Jurkat, Clone E6-1 (cell line): ENCODE results near the gene FOXJ1.

ENCODE experiments used
- DNase-seq: peaks from one replicate; pipeline ENCODE4 v3.0.0-alpha.2; 2011; ENCODE audit warnings: low read depth, low spot score
- H3K4me3 ChIP-seq: 2 replicates; pipeline ENCODE4 v1.5.1; 2011; ENCODE audit warnings: mild to moderate bottlenecking, low read length, control low read depth, moderate library complexity

The FOXJ1 gene

DNA sequence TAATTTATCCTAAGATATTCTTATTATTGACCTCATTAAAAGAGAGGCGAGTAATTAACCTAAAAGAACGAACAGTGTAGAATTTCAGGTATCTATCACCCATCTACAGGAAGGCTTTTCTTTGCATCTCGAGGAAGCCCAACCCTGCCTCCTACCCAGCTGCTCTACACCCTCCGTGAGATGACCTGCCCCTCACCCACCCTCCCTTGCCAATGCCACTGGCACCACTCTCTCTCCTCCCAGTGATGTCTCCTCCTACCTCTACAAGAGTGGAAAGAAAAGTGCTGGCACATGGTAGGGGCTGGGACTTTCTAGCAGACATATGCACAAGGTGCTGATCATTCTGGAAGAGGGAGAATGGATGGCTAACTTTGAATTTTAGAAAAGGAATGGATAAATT lies 22.9 kb upstream of the FOXJ1 start:
- DNase-seq, result no peak
- no peak overlapping the region for H3K4me3 ChIP-seq

DNA sequence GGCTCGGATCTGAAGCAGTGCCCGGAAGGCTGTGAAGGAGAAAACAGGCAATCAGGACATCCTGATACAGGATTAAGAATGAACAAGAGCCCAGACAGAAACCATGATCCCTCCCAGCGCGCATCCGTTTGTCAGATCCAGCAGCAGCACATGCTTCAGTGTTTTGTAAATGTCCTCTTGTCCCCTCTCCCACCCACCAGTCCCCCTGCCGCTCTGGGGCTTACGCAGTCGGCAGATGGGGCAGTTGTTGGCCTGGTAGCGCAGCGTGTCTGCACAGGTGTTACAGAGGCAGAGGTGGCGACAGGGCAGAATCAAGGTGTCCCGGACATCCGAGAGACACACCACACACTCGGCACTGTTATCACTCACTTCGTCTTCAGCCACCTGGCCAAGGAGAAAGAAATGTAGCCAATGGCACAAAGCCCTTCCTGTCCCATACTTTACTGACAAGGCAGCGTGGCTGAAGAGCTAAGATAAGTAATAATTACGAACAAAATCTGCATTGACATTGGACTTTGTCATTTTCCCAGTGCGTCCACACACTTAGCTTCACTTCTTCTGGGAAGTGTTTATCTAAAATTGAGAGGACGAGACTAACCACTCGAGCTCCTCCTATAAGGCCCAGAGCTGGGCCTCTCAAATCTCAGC lies 20.7 kb upstream of the FOXJ1 start:
- no peak for DNase-seq
- no peak overlapping the region for H3K4me3 ChIP-seq

DNA sequence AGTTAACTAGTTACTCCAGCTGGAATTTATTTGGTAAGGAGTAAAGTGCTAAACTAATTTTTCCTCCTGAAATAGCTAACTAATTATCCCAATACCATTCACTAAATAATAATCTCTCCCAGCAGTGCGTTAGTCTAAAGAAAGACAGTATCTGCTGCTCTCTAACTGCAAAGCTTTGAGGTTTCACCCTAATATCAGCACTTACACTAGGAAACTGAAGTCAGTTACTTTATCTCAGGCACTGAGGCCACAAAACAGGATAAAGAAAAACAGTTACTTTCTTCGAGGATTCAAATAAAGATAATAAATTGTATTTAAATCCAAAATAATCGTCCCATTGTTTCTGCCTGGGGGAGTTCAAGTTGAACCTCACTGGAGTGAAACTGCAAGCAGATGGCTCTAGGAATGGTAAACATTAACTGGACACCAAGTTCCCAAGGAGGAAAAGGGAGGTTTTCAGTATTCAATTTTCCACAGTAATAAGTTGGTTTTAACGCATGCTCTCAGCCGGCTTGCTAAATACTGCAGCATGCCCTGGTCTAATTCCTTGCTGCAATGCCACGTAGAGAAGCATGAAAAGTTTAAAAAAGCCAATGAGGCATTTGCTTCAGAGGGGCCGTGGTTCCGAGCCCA lies 20.0 kb upstream of the FOXJ1 start:
- DNase-seq, result no peak
- no peak overlapping the region for H3K4me3 ChIP-seq

DNA sequence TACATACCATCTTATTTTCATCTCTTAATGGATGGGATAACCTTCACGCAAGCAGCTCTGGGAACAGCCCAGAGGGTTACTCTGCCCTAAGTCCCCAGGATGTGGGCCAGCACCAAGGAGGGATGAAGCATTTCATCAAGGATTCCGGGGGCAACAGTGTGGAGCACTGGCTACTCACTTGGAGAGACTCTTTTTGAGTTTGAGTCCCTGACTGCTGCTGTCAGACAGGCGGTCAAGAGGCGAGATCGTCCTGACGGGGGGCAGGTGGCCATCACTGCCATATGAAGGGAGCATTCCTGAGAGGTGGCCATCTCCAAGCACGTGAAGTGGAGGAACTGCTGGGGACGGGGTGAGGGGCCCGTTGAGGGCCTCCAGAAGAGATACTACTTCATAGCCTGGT lies 18.1 kb upstream of the FOXJ1 start:
- H3K4me3 ChIP-seq, result no peak overlapping the region

DNA sequence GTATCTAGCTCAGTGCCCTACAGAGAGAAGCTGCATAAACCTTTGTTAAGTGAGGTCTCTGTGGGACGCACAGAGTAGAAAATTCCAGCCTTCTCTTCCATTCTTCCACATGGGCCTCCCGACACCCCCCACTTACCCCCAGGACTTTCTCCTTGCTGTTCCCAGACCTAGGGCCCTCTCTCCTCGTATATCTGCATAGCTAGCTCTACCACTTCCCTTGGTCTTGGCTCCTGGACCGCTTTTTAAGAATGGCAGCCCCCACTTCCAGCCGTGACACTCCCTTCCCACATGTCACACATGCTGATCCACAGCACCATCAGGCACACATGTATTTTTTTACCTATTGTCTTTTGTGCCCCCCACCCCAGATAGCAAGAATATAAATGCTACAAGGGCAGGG lies 16.7 kb upstream of the FOXJ1 start:
- no peak overlapping the region for H3K4me3 ChIP-seq
- DNase-seq, result no peak

More for the DNA sequence above, 18.1 kb upstream of the FOXJ1 start:
- DNase-seq, result no peak

DNA sequence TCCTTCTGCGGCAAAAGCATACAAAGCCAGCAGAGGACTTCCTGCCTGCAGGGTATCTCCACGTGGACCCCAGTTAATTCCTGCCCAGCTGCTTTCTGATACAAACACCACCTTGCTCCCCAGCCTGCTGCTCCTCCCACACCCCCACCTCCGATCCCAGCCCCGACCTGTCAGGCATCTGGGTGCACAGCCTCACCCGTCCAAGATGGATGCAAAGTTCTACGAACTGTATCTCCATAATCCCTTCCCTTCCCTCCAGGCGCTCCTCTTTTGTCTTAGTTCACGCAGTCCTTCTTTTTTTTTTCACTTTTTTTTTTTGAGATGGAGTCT lies 15.6 kb upstream of the FOXJ1 start:
- H3K4me3 ChIP-seq, result no peak overlapping the region
- no peak for DNase-seq

DNA sequence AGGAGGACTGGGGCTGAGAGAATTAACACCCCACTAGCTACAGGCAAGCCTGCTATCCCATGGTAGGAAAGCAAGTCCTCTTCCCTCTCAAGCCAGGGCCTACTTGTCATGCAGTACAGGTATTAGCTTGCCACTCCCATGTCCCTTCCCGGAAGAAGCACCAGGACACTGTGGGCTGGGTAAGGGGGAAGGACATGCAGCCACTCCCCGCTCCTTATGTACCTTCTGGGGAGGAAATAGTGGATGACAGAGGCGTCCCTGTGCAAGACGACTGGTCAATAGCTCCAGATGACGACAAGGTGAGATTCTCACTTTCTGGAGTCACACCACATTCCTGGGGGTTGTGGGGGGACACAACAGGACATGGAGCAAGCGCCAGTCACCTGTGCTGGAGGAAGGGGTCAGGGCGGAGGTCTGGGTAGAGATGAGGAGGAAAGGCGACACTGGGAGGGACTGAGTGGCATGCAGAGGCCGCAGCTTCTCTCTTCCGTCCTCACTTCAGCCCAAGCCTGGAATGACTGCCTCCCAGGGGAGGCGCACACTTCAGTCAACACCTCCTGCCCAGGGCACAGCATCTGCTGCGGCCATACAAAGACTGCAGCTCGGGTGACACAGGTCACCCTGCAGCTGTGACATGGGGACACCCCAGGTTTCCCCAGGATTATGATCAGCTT lies 15.1 kb upstream of the FOXJ1 start:
- DNase-seq, result no peak
- no peak overlapping the region for H3K4me3 ChIP-seq

DNA sequence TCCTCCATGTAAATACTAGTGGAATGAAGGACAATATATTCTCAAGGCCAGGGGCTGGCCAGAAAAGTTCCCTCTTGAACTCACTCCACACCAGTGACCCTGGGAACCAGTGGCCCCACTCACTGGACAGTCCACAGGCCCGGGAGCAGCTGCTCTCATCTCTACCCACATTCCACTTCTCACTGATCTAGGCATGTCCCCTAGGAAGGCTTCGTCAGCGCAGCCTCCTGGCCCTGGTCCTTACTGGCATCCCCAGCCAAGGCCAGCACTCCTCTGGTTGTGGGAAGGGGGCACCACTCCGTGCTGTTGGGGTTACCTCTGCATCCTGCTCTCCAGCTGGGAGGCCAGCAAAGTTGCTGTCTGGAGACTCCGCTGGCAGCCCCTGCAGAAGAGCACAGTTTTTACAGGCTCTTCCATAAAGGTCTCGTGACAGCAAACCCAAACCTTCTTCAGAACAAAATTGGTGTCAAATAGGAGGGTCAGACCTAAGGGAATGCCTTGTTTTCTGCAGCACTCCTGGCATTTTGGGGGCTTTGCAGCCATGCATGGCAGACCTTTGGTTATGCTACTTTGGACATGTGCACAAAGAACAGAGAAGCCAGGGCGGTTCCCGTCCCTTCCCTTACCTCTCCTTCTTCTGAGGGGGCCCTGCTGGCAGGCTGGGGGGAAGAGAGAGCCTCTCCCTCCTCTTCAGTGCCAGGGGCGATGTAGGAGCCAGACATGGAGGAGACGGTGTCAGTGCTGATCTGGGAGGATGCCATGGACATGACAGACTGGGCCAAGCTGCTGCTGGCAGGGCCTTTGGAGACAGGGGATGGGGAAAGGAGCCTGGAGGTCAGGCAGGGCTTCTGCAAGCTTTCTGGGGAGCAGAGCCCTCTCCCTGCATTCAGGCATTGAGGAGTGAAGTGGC lies 14.1 kb upstream of the FOXJ1 start:
- no peak overlapping the region for H3K4me3 ChIP-seq
- no peak for DNase-seq

DNA sequence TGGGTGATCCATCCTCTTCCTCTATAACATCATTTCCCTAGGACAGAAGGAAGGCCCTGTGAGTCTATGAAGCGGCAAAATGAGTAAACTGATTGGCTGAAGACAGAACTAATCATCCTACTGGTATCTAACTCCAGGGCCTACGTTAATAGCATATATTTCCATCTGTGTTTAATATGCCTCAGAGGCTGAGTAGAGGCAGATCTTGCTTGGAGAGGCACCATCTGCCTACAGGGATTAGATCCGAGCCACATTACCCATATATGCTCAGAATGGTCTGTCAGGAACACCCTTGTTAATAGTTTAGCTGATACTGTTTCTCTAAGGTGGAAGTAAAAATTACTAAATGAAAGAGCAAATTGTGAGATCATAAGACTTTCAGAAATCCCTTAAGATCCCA lies 13.2 kb upstream of the FOXJ1 start:
- DNase-seq, result no peak
- H3K4me3 ChIP-seq, result no peak overlapping the region

DNA sequence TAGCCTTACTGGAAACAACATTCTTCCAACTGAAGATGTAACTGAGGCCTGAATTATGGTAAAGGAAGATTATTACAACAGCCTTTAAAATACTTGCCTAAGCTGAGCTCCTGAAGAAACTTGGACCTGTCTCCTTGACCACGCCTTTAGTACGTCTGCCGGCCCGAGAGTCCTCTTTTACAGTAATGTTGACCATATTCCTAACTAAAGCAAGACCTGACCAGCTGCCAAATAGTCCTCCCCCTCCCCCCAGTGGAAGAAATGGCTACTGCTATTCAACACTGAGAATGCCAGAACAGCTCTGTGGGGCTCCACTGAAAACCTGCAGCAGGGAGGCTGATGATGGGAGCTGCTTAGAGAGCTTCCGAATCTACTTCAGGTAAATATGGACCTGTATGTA lies 12.6 kb upstream of the FOXJ1 start:
- DNase-seq, result no peak
- no peak overlapping the region for H3K4me3 ChIP-seq

DNA sequence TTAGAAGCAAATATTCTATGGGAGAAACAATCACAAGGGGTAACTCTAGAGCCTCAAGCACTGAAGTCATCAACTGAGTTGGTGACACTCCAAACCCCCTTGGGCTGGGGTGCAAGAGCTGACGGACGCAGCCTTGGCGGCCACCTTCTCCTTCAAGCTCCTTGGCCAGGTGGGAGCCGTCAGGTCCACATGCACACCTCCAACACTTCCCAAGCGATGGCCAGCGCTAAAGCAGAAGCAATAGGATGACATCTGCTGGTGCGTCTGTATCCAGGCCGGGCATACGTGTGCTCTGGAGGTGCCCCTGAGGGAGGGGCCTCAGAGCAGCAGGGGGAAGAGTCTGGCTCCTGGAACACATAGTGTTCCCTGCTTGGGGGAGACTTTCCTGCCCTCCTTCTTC lies 12.2 kb upstream of the FOXJ1 start:
- H3K4me3 ChIP-seq, result no peak overlapping the region
- DNase-seq, result no peak

DNA sequence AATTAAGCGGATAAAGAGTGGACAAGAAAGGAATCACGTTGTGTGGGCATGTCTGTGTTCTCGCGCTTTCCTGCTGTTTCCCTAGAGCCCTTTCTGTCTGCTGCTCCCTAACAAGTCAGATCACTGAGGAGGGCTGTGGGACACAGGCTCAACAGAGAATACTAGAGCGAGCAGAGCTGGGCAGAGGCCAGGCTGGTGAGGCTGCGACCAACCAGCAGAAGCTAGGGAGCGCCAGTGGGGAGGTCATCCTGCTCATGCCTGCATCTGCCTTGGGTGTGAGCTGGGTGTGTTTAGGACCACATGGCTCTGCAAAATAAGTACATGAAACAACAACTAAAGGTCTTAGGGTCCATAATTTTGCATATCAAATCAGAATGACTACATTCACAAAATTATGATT lies 11.5 kb upstream of the FOXJ1 start:
- no peak for DNase-seq
- H3K4me3 ChIP-seq, result no peak overlapping the region

DNA sequence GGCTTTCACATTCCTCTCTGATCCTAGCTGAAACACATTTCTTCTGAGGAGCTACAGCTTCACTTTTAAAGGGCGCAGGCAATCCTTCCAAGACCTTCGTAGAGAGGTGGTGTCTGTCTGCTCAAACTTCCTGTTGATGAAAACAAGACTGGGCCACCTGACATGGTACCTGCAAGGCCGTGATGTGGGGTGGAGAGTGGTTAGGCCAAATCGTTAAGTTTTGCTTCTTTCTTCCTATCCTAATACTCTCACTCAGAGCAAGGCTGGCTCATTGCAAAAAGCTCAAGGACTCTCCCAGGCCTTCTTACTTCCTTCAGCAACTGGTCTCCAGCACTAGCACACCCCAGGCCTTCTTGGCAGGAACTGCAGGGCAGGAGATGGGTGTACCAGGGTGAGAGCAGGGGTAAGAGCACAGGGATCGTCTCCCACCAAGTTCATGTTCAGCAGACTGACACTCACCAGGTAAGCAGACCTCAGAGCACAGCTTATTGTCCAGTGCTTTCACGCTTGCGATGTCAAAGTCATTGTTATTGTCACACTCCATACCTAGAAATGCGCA lies 10.9 kb upstream of the FOXJ1 start:
- H3K4me3 ChIP-seq, result no peak overlapping the region
- no peak for DNase-seq

DNA sequence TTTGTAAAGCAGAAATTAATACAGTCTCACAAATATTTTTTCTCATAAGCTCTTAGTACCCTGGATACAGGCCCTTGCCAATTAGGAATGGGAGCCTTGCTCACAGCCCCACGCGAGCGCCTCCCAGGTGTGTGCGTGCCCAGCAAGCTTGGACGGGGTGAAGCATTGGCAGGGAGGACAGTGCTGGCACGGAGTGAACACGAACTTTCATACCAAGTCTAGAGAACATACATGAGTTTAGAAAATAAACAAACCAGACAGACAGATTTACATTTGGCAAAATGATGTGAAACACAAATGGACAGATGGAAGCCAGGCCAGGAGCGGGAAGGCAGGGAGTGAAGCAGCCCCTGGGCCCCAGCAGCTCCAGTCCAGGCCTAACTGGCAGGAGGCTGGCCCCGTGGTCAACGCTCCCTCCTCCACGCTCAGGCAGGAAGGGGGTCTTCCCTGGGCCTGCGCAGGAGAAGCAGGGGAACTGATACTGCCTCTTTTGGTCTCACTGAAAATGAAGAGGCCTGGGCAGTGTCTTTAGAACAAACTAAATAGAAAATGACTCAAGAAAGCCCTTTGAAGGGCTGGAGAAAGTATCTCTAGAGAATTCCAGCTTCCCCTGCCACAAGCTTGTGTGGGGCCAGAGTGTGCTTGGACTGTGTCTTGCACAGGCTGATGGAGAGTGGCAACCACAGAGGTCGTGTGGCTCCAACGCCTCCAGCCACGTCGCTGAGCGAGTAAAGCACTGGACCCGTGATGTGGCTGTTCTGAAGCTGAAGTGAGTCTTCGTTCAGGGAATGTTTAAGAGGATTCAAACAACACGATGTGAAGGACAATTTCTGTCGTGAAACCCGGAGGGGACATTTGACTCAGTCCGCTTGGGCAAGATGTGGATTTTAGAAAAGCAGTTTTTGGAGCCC lies 9.9 kb upstream of the FOXJ1 start:
- H3K4me3 ChIP-seq, result no peak overlapping the region
- DNase-seq, result no peak

DNA sequence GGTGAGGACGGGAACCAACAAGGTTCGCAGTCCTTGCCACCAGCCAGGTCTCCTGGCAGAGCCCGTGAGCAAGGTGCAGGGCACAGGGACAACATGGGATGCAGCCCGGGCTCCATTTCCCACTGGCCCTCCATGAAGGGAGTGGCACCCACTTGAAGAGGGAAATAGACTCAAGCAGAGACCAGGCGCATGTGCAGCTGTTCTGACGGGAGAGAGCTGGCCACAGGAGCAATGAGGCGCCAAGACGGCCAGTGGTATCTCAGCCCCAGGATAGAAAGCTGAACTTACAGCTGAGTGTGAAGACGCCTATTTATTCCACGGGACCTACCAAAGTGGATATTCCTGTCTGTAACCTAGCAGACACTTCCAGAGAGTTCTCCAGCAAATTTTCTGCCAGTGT lies 8.2 kb upstream of the FOXJ1 start:
- no peak overlapping the region for H3K4me3 ChIP-seq
- DNase-seq, result no peak

DNA sequence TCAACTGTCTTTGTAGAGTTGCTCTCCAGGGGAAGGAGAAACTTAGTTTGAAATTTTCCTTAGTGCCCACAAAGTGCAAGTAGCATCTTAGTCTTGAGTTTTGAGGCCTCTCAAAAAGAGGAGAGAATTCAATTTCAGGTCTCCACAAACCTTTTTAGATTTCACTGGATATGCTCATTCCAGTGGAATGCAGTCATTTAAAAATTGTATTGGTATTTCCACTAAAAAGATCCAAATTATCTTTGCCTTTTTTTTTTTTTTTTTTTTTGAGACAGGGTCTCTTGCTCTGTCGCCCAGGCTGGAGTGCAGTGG lies 6.9 kb upstream of the FOXJ1 start:
- no peak overlapping the region for H3K4me3 ChIP-seq
- DNase-seq, result no peak

DNA sequence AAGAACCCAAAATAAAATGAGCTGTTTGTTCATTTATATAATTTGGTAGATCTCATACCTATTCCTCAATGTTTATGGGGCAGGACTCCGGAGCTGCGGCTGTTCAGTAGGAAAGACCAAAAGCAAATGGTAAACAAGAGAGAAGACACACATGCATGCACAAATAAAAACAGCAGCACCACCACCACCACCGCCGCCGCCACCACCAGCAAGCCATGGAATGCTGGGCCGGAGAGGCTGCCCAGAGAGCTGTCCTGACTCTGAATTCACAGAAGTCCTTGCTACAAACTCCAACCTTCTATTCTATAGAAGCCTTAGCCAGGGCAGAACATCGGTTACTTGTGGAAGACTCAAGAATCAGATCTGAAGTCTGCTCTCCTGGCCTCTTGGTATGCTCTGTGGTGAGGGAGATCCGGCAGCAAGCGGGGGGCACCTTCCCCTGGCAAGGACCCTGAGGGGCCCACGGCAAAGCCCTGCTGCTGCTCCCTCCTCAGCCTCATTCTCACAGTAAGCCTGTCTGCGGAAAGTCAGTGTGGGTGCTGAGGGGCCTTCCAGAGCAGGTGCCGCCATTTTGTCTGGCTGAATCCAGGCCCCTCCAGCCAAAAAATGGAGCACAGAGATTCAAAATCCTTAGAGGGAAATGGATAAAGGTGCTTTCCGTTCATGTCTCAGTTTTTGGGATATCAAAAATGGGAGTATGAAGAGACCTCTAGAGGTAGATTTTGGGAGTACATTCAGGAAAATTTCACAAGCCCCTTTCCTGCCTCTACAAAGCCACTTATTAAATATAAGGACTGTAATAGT lies 6.4 kb upstream of the FOXJ1 start:
- no peak overlapping the region for H3K4me3 ChIP-seq
- DNase-seq, result no peak
